K562 (cell line): ENCODE results near the gene ATAD3B. TPM values are rescaled to one million over a fixed set of nuclear protein-coding genes. Genes with fewer than 3 reads are reported as not detected.

ENCODE experiments used
- ATF3 ChIP-seq, 2 experiments: fragments of 450-650 bp in 1 of 2; sonication (generic) in 1 of 2; formaldehyde crosslinking in 1 of 2; IDR thresholded peaks in 1 of 2; conservative IDR thresholded peaks in 1 of 2; 2 replicates each; pipeline versions ENCODE4 v1.6.1 to v1.8.1; 2016 to 2023; ENCODE audit warnings: mild to moderate bottlenecking in 2 of 2, moderate library complexity in 2 of 2, inconsistent platforms in 1 of 2, missing genetic modification reagents in 1 of 2
- BHLHE40 ChIP-seq: IDR thresholded peaks from 2 replicates; pipeline ENCODE4 v1.6.1; 2011; ENCODE audit warnings: low read length, improper control_type of control experiment
- CAMTA2 ChIP-seq: fragments of 250-450 bp; sonication (Bioruptor Pico); conservative IDR thresholded peaks from 2 replicates; pipeline ENCODE4 v1.5.1; 2022
- CGGBP1 ChIP-seq: fragments of 250-450 bp; sonication (Bioruptor Pico); IDR thresholded peaks from 2 replicates; pipeline ENCODE4 v1.9.0; 2021; ENCODE audit warnings: mild to moderate bottlenecking
- CXXC5 ChIP-seq: fragments of 250-450 bp; sonication (Bioruptor Pico); IDR thresholded peaks from 2 replicates; pipeline ENCODE4 v1.8.0; 2022; ENCODE audit warnings: inconsistent platforms, mild to moderate bottlenecking, moderate library complexity
- EZH2 ChIP-seq: IDR thresholded peaks from 2 replicates; pipeline ENCODE4 v1.6.1; 2012; ENCODE audit warnings: low read depth, mild to moderate bottlenecking, inconsistent platforms, low read length, borderline replicate concordance
- FOXA3 ChIP-seq, 2 experiments: fragments of 450-650 bp in 1 of 2; sonication (generic) in 1 of 2; formaldehyde crosslinking; IDR thresholded peaks in 1 of 2; conservative IDR thresholded peaks in 1 of 2; 2 replicates each; pipeline versions ENCODE4 v1.4.0 to v1.8.0; 2020 to 2022; ENCODE audit warnings: mild to moderate bottlenecking in 2 of 2, missing genetic modification reagents in 1 of 2
- MEIS2 ChIP-seq: fragments of 450-650 bp; IDR thresholded peaks from 2 replicates; pipeline ENCODE4 v1.6.1; 2014; ENCODE audit warnings: mild to moderate bottlenecking; ENCODE audit not compliant: partially characterized antibody
- NBN ChIP-seq: fragments of 450-650 bp; IDR thresholded peaks from 2 replicates; pipeline ENCODE4 v1.6.1; 2016; ENCODE audit warnings: low read depth, mild to moderate bottlenecking
- NFIC ChIP-seq: fragments of 450-650 bp; IDR thresholded peaks from 2 replicates; pipeline ENCODE4 v1.6.1; 2017; ENCODE audit warnings: mild to moderate bottlenecking, inconsistent platforms
- NONO ChIP-seq, 2 experiments: fragments of 200-400 bp in 1 of 2; fragments of 450-650 bp in 1 of 2; formaldehyde crosslinking in 1 of 2; IDR thresholded peaks; 2 replicates each; pipeline ENCODE4 v1.6.1; 2017; ENCODE audit warnings: low read depth in 2 of 2, mild to moderate bottlenecking in 2 of 2, moderate library complexity in 2 of 2, low read length in 1 of 2
- POU5F1 ChIP-seq: fragments of 150-350 bp; IDR thresholded peaks from 2 replicates; pipeline ENCODE4 v1.6.1; 2014; ENCODE audit warnings: borderline replicate concordance, low read length, low read depth, mild to moderate bottlenecking; ENCODE audit not compliant: partially characterized antibody
- PRDM10 ChIP-seq: fragments of 450-650 bp; IDR thresholded peaks from 2 replicates; pipeline ENCODE4 v1.6.1; 2018; ENCODE audit not compliant: partially characterized antibody
- RFX7 ChIP-seq: fragments of 250-450 bp; sonication (Bioruptor Pico); IDR thresholded peaks from 2 replicates; pipeline ENCODE4 v1.5.1; 2021; ENCODE audit warnings: mild to moderate bottlenecking
- SETDB1 ChIP-seq: IDR thresholded peaks from one replicate; pipeline ENCODE4 v1.6.1; 2012; ENCODE audit warnings: low read length, control low read depth, inconsistent platforms
- SP2 ChIP-seq: IDR thresholded peaks from 2 replicates; pipeline ENCODE4 v1.6.1; 2011; ENCODE audit warnings: mild to moderate bottlenecking, low read depth, low read length, moderate library complexity; ENCODE audit not compliant: poor library complexity, severe bottlenecking; ENCODE audit errors: extremely low read depth
- XRCC5 ChIP-seq: fragments of 200-400 bp; formaldehyde crosslinking; IDR thresholded peaks from 2 replicates; pipeline ENCODE4 v1.6.1; 2017; ENCODE audit warnings: low read depth, mild to moderate bottlenecking, low read length
- ZBTB43 ChIP-seq: sonication (generic); formaldehyde crosslinking; IDR thresholded peaks from 2 replicates; pipeline ENCODE4 v1.8.0; 2023; ENCODE audit warnings: mild to moderate bottlenecking, missing genetic modification reagents
- ZC3H8 ChIP-seq: fragments of 450-650 bp; IDR thresholded peaks from 2 replicates; pipeline ENCODE4 v1.6.1; 2017
- ZNF224 ChIP-seq: sonication (generic); formaldehyde crosslinking; IDR thresholded peaks from 2 replicates; pipeline ENCODE4 v1.8.0; 2022; ENCODE audit warnings: mild to moderate bottlenecking, missing genetic modification reagents
- ZNF668 ChIP-seq: fragments of 250-450 bp; sonication (Bioruptor Pico); IDR thresholded peaks from 2 replicates; pipeline ENCODE4 v1.8.0; 2022; ENCODE audit warnings: mild to moderate bottlenecking, inconsistent platforms
- ZNF75A ChIP-seq: fragments of 450-650 bp; formaldehyde crosslinking; IDR thresholded peaks from 2 replicates; pipeline ENCODE4 v1.4.0; 2020; ENCODE audit warnings: mild to moderate bottlenecking
- polyA plus RNA-seq, 8 experiments: library from polyadenylated mRNA; depleted of rRNA in 4 of 8; stranded (reverse) in 5 of 8; unstranded in 3 of 8; fragments of >200 nt; fragmentation: Nextera tagmentation in 2 of 8; fragmentation: Illumina TruSeq in 1 of 8; extraction: Ambion mirVana in 2 of 8; extraction: Trizol in 1 of 8; gene quantifications; 2 replicates each; pipeline versions ENCODE4 v1.2.1 to v1.2.3, GENCODE V29; 2011 to 2014; ENCODE audit warnings: inconsistent platforms in 1 of 8, missing spikeins in 1 of 8
- total RNA-seq, 7 experiments: library from RNA; depleted of rRNA in 6 of 7; stranded (reverse); fragments of >200 nt in 6 of 7; fragmentation: Illumina TruSeq in 2 of 7; extraction: Trizol in 2 of 7; gene quantifications; 2 replicates each; pipeline versions ENCODE4 v1.2.1 to v1.2.3, GENCODE V29; 2011 to 2021; ENCODE audit warnings: low replicate concordance in 1 of 7

The ATAD3B gene
- total and polyA plus RNA-seq, 9 of the 15 experiments (the other 6 are each of a cell fraction or from before 2014, with no cell fraction given) = 0.07 to 113 (median 27.7) TPM

- TF ChIP-seq ZC3H8 (no peak), EZH2 (no peak), ZNF668 (CRISPR knock-in tag) (no peak), NONO (IDR thresholded peaks at IDR 0.05; ENCODE audit: low read depth in 2 of 2, low read length in 1 of 2) (0 out of 4 replicates have a peak, but pooled peaks of 1 of the 2 experiments have one; percentile 26), BHLHE40 (peak; percentile 59; the same call in 1 of the 2 replicates), XRCC5 (no peak), ZNF75A (0 out of 2 replicates have a peak, but pooled peaks have one; percentile 11), NBN (peak; percentile 50), ATF3 (IDR thresholded peaks at IDR 0.05) (no peak), ATF3 (CRISPR knock-in tag; conservative IDR thresholded peaks at IDR 0.05) (no peak; the same call in 1 of the 2 replicates), CGGBP1 (CRISPR knock-in tag) (0 out of 2 replicates have a peak, but pooled peaks have one; percentile 15), MEIS2 (peak; percentile 58), FOXA3 (CRISPR knock-in tag; conservative IDR thresholded peaks at IDR 0.05 in 1 of 2, IDR thresholded peaks at IDR 0.05 in 1 of 2) (no peak), ZBTB43 (CRISPR knock-in tag) (no peak), SETDB1 (no peak), PRDM10 (peak; percentile 50), CXXC5 (CRISPR knock-in tag) (peak; percentile 92), RFX7 (CRISPR knock-in tag) (no peak), POU5F1 (no peak), CAMTA2 (CRISPR knock-in tag) (no peak), SP2 (no peak), NFIC (peak; percentile 19; the same call in 1 of the 2 replicates), ZNF224 (no peak)
Measured at GRCh38 chr1:1471389-1472052, at the start of gene ATAD3B (continued).
